HEK293 (cell line): ENCODE measurements around the gene KRTAP5-5.
"Not testable (repeated sequence)": the region's sequence is repeated elsewhere in the genome, so short reads cannot be mapped to it uniquely, and the experiment has no call there.

ENCODE experiments used
- CTCF ChIA-PET: fragments of 350-600 bp; formaldehyde crosslinking; extraction: SDS; loops from one replicate; lab custom pipeline; 2021; ENCODE audit warnings: antibody characterized with exemption; lab: Yijun Ruan, JAX
- POLR2A ChIA-PET: fragments of 300-600 bp; formaldehyde crosslinking; extraction: SDS; loops from one replicate; lab custom pipeline; 2020; ENCODE audit warnings: antibody characterized with exemption, inconsistent platforms; lab: Yijun Ruan, JAX
- H3K27ac ChIP-seq: fragments of 200-500 bp; sonication (Bioruptor generic); 2 replicates; pipeline ENCODE4 v1.5.1; 2014; ENCODE audit warnings: low read depth, low read length, control low read depth, inconsistent platforms; ENCODE audit errors: extremely low read depth
- H3K36me3 ChIP-seq, 2 experiments: fragments of 200-500 bp in 1 of 2; sonication (Bioruptor generic) in 1 of 2; 1 replicate in 1 of 2; 2 replicates in 1 of 2; pipeline ENCODE4 v1.5.1; 2014 to 2017; ENCODE audit warnings: inconsistent platforms in 2 of 2, low read length in 2 of 2; ENCODE audit not compliant: control insufficient read depth in 2 of 2, insufficient read depth in 1 of 2
- H3K4me1 ChIP-seq: fragments of 200-500 bp; sonication (Bioruptor generic); 2 replicates; pipeline ENCODE4 v1.5.1; 2014; ENCODE audit warnings: mild to moderate bottlenecking, low read length, inconsistent platforms; ENCODE audit not compliant: control insufficient read depth, insufficient read depth
- H3K4me3 ChIP-seq: 2 replicates; pipeline ENCODE4 v1.5.1; 2011; ENCODE audit warnings: low read depth, mild to moderate bottlenecking, control low read depth, low read length, moderate library complexity
- H3K9me3 ChIP-seq: fragments of 200-500 bp; sonication (Bioruptor generic); 2 replicates; pipeline ENCODE4 v1.5.1; 2014; ENCODE audit warnings: low read depth, low read length, inconsistent platforms; ENCODE audit not compliant: control insufficient read depth, insufficient read depth
- GLI2 ChIP-seq: fragments of 450-650 bp; formaldehyde crosslinking; IDR thresholded peaks from 2 replicates; pipeline ENCODE4; 2017; ENCODE audit warnings: missing biosample characterization, missing genetic modification characterization, low read depth, borderline replicate concordance
- GLIS2 ChIP-seq: fragments of 450-650 bp; formaldehyde crosslinking; IDR thresholded peaks from 2 replicates; pipeline ENCODE4 v1.5.1; 2016; ENCODE audit warnings: missing biosample characterization, missing genetic modification characterization
- KLF8 ChIP-seq: fragments of 450-650 bp; formaldehyde crosslinking; IDR thresholded peaks from 2 replicates; pipeline ENCODE4 v1.5.1; 2016; ENCODE audit warnings: missing biosample characterization, missing genetic modification characterization
- ZBTB8A ChIP-seq: fragments of 450-650 bp; formaldehyde crosslinking; IDR thresholded peaks from 2 replicates; pipeline ENCODE4 v1.5.1; 2016; ENCODE audit warnings: missing biosample characterization, missing genetic modification characterization
- ZFP37 ChIP-seq: fragments of 450-650 bp; formaldehyde crosslinking; IDR thresholded peaks from 2 replicates; pipeline ENCODE4 v1.5.1; 2016; ENCODE audit warnings: missing biosample characterization, missing genetic modification characterization
- ZNF140 ChIP-seq: fragments of 450-650 bp; formaldehyde crosslinking; IDR thresholded peaks from 2 replicates; pipeline ENCODE4 v1.5.1; 2016; ENCODE audit warnings: missing biosample characterization, missing genetic modification characterization
- ZNF19 ChIP-seq: fragments of 450-650 bp; formaldehyde crosslinking; IDR thresholded peaks from 2 replicates; pipeline ENCODE4; 2016; ENCODE audit warnings: missing biosample characterization, missing genetic modification characterization, low read depth
- ZNF266 ChIP-seq: fragments of 450-650 bp; formaldehyde crosslinking; IDR thresholded peaks from 2 replicates; pipeline ENCODE4 v1.5.1; 2016; ENCODE audit warnings: missing biosample characterization, missing genetic modification characterization, low read depth
- ZNF354C ChIP-seq: fragments of 450-650 bp; formaldehyde crosslinking; IDR thresholded peaks from 2 replicates; pipeline ENCODE4 v1.5.1; 2016; ENCODE audit warnings: missing biosample characterization, missing genetic modification characterization, low read depth, borderline replicate concordance
- ZNF391 ChIP-seq: fragments of 450-650 bp; formaldehyde crosslinking; IDR thresholded peaks from 2 replicates; pipeline ENCODE4 v1.5.1; 2016; ENCODE audit warnings: low read depth, missing biosample characterization, missing genetic modification characterization, borderline replicate concordance
- ZNF394 ChIP-seq: fragments of 450-650 bp; formaldehyde crosslinking; IDR thresholded peaks from 2 replicates; pipeline ENCODE4 v1.5.1; 2016; ENCODE audit warnings: missing biosample characterization, missing genetic modification characterization, mild to moderate bottlenecking, moderate library complexity, borderline replicate concordance
- ZNF404 ChIP-seq: fragments of 450-650 bp; formaldehyde crosslinking; IDR thresholded peaks from 2 replicates; pipeline ENCODE4 v1.5.1; 2017; ENCODE audit warnings: missing biosample characterization, missing genetic modification characterization
- ZNF426 ChIP-seq: fragments of 450-650 bp; formaldehyde crosslinking; IDR thresholded peaks from 2 replicates; pipeline ENCODE4 v1.5.1; 2017; ENCODE audit warnings: missing biosample characterization, missing genetic modification characterization, mild to moderate bottlenecking, inconsistent platforms, moderate library complexity
- ZNF501 ChIP-seq: fragments of 450-650 bp; formaldehyde crosslinking; IDR thresholded peaks from 2 replicates; pipeline ENCODE4 v1.5.1; 2016; ENCODE audit warnings: missing biosample characterization, missing genetic modification characterization
- ZNF510 ChIP-seq: fragments of 450-650 bp; formaldehyde crosslinking; IDR thresholded peaks from 2 replicates; pipeline ENCODE4 v1.5.1; 2018; ENCODE audit warnings: mild to moderate bottlenecking, missing genetic modification characterization, missing biosample characterization; ENCODE audit not compliant: insufficient replicate concordance
- ZNF555 ChIP-seq: fragments of 450-650 bp; formaldehyde crosslinking; conservative IDR thresholded peaks from 2 replicates; pipeline ENCODE4 v1.5.1; 2017; ENCODE audit warnings: missing biosample characterization, mild to moderate bottlenecking, missing genetic modification characterization, inconsistent platforms
- ZNF621 ChIP-seq: fragments of 450-650 bp; formaldehyde crosslinking; IDR thresholded peaks from 2 replicates; pipeline ENCODE4 v1.5.1; 2017; ENCODE audit warnings: missing biosample characterization, missing genetic modification characterization
- ZNF629 ChIP-seq: fragments of 450-650 bp; formaldehyde crosslinking; IDR thresholded peaks from 2 replicates; pipeline ENCODE4 v1.5.1; 2017; ENCODE audit warnings: missing biosample characterization, missing genetic modification characterization
- ZNF654 ChIP-seq: fragments of 450-650 bp; formaldehyde crosslinking; IDR thresholded peaks from 2 replicates; pipeline ENCODE4 v1.5.1; 2016; ENCODE audit warnings: low read depth, missing biosample characterization, missing genetic modification characterization
- ZNF664 ChIP-seq: fragments of 450-650 bp; formaldehyde crosslinking; IDR thresholded peaks from 2 replicates; pipeline ENCODE4 v1.5.1; 2016; ENCODE audit warnings: missing biosample characterization, missing genetic modification characterization
- TF ChIP-seq, protein P1 (sequence below): fragments of 450-650 bp; formaldehyde crosslinking; IDR thresholded peaks from 2 replicates; pipeline ENCODE4 v1.5.1; 2016; ENCODE audit warnings: missing biosample characterization, missing genetic modification characterization
- TF ChIP-seq, protein P2 (sequence below): fragments of 450-650 bp; formaldehyde crosslinking; IDR thresholded peaks from 2 replicates; pipeline ENCODE4 v1.5.1; 2016; ENCODE audit warnings: missing biosample characterization, missing genetic modification characterization
- TF ChIP-seq, protein P3 (sequence below): fragments of 450-650 bp; formaldehyde crosslinking; IDR thresholded peaks from 2 replicates; pipeline ENCODE4 v1.5.1; 2016; ENCODE audit warnings: missing biosample characterization, missing genetic modification characterization

KRTAP5-5 gene, protein sequence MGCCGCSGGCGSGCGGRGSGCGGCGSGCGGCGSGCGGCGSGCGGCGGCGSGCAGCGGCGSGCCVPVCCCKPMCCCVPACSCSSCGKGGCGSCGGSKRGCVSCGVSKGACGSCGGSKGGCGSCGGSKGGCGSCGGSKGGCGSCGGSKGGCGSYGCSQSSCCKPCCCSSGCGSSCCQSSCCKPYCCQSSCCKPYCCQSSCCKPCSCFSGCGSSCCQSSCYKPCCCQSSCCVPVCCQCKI

DNA sequence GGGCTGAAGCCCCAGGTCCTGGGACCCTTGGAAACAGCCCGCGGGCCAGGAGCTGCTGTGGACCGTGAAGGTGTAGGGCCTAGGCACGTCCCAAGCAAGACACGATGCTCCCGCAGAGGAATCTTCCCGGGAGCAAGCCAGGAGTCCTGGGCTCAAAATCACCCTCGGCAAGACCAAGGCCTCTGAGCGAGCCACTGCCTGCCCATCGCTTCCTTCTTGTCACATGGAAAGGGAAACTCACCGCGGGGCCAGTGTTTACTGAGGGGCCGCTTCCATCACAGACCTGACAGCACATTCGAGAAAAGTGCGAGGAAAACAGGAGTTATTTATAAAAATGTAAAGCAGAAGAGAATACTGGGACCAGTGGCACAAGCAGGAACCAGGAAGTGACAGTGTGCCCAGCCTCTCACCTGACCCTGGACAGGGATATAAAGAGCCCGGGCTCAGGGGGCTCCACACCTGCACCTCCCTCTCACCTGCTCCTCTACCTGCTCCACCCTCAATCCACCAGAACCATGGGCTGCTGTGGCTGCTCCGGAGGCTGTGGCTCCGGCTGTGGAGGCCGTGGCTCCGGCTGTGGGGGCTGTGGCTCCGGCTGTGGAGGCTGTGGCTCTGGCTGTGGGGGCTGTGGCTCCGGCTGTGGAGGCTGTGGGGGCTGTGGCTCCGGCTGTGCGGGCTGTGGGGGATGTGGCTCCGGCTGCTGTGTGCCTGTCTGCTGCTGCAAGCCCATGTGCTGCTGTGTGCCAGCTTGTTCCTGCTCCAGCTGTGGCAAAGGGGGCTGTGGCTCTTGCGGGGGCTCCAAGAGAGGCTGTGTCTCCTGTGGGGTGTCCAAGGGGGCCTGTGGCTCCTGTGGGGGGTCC is at the start of gene KRTAP5-5:
KRTAP5-5 (plus strand) TSS at position 450 of the 860 bp plus-strand sequence; CDS start at position 516, 66 bp downstream.
- Histone ChIP-seq H3K9me3 (no peaks in the 10 kb centered on the region), H3K4me3 (no peak within 1 kb of the TSS), H3K36me3 (no peaks in the 10 kb centered on the region), H3K27ac (no peak within 1 kb of the TSS), H3K4me1 (no peaks in the 10 kb centered on the region)
- ChIA-PET POLR2A (no interaction called here), CTCF (interaction anchor here (0.5 to 7.2 kb wide), 15 partner anchors 10 to 495 kb away, joined by 3 to 67 read pairs (median 3); no protein-coding TSS in a partner anchor)
- TF ChIP-seq ZNF664 (no peak), GLI2 (tag by site-specific recombination) (no peak), ZFP37 (tag by site-specific recombination) (no peak), ZBTB8A (tag by site-specific recombination) (no peak), ZNF426 (no peak), ZNF621 (no peak)
- TF ChIP-seq, protein P1, sequence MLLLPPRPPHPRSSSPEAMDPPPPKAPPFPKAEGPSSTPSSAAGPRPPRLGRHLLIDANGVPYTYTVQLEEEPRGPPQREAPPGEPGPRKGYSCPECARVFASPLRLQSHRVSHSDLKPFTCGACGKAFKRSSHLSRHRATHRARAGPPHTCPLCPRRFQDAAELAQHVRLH (tag by site-specific recombination): no peak
- TF ChIP-seq, protein P2, sequence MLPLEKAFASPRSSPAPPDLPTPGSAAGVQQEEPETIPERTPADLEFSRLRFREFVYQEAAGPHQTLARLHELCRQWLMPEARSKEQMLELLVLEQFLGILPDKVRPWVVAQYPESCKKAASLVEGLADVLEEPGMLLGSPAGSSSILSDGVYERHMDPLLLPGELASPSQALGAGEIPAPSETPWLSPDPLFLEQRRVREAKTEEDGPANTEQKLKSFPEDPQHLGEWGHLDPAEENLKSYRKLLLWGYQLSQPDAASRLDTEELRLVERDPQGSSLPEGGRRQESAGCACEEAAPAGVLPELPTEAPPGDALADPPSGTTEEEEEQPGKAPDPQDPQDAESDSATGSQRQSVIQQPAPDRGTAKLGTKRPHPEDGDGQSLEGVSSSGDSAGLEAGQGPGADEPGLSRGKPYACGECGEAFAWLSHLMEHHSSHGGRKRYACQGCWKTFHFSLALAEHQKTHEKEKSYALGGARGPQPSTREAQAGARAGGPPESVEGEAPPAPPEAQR: no peak

DNA sequence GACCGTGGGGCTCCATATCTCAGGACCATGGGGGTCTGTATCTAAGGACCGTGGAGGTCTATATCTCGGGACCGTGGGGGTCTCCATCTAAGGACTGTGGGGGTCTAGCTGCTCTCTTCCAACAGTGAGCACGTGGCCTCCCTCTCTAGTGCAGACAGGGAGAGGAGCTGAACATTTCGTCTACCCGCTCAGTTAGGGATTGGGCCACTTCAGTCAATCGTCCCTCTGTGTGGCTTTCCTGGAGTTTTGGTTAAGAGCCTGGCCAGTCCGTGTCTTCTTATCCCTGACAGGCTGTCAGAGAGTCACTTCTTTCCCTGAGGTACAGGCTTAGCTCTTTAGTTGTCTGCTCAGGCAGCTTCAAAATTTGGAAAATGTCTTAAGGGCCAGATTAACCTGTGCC is 47.6 kb upstream of the KRTAP5-5 start:
- CTCF ChIA-PET: interaction anchor here (0.6 to 1.5 kb wide), 5 partner anchors 13 to 468 kb away, joined by 3 to 9 read pairs (median 4); no protein-coding TSS in a partner anchor
- 0 out of 2 replicates have a peak, but pooled peaks have one; percentile 11 for TF ChIP-seq GLIS2 (tag by site-specific recombination)
- TF ChIP-seq ZNF391: no peak
- no peak for TF ChIP-seq KLF8
- H3K36me3 ChIP-seq: no peaks in the 10 kb centered on the region
- POLR2A ChIA-PET: interaction anchor here (0.6 kb wide), 1 partner anchor 648 kb away, joined by 3 read pairs; no protein-coding TSS in a partner anchor
- no peak overlapping the region for H3K27ac ChIP-seq
- no peaks in the 10 kb centered on the region for H3K4me1 ChIP-seq
- no peak overlapping the region for H3K4me3 ChIP-seq
- no peaks in the 10 kb centered on the region for H3K9me3 ChIP-seq

DNA sequence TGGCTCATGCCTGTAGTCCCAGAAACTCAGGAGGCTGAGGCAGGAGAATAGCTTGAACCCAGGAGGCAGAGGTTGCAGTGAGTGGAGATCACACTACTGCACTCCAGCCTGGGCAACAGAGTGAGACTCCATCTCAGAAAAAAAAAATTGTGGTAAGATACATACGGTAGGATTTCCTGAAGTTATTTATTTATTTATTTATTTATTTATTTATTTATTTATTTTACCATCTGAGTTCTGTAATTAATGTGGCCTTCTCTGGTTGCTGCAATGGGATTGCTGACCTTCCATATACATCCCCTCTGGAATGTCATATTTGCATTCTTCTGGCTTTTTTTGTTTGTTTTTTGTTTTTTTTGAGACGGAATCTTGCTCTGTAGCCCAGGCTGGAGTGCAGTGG is 46.7 kb upstream of the KRTAP5-5 start:
- H3K9me3 ChIP-seq, H3K4me1 ChIP-seq, H3K36me3 ChIP-seq, H3K4me3 ChIP-seq, H3K27ac ChIP-seq, POLR2A ChIA-PET: not testable (repeated sequence)
- CTCF ChIA-PET: interaction anchor here (0.8 to 1.5 kb wide), 2 partner anchors 8 to 36 kb away, joined by 4 to 9 read pairs; no protein-coding TSS in a partner anchor
- TF ChIP-seq ZNF501 (peak; percentile 55; the same call in 1 of the 2 replicates), ZNF629 (peak; percentile 49; the same call in 1 of the 2 replicates), ZNF19 (tag by site-specific recombination) (0 out of 2 replicates have a peak, but pooled peaks have one; percentile 46), ZNF510 (tag by site-specific recombination) (peak; percentile 69), ZNF664 (peak; percentile 81), ZNF354C (tag by site-specific recombination) (0 out of 2 replicates have a peak, but pooled peaks have one; percentile 33), ZNF404 (tag by site-specific recombination) (peak; percentile 50; the same call in 1 of the 2 replicates), ZNF654 (tag by site-specific recombination) (peak; percentile 59), ZNF394 (tag by site-specific recombination) (peak; percentile 96), ZNF555 (tag by site-specific recombination) (peak; percentile 83), ZNF426 (peak; percentile 86), ZNF140 (peak; percentile 53; the same call in 1 of the 2 replicates), ZNF266 (tag by site-specific recombination) (peak; percentile 80)
- TF ChIP-seq, protein P3, sequence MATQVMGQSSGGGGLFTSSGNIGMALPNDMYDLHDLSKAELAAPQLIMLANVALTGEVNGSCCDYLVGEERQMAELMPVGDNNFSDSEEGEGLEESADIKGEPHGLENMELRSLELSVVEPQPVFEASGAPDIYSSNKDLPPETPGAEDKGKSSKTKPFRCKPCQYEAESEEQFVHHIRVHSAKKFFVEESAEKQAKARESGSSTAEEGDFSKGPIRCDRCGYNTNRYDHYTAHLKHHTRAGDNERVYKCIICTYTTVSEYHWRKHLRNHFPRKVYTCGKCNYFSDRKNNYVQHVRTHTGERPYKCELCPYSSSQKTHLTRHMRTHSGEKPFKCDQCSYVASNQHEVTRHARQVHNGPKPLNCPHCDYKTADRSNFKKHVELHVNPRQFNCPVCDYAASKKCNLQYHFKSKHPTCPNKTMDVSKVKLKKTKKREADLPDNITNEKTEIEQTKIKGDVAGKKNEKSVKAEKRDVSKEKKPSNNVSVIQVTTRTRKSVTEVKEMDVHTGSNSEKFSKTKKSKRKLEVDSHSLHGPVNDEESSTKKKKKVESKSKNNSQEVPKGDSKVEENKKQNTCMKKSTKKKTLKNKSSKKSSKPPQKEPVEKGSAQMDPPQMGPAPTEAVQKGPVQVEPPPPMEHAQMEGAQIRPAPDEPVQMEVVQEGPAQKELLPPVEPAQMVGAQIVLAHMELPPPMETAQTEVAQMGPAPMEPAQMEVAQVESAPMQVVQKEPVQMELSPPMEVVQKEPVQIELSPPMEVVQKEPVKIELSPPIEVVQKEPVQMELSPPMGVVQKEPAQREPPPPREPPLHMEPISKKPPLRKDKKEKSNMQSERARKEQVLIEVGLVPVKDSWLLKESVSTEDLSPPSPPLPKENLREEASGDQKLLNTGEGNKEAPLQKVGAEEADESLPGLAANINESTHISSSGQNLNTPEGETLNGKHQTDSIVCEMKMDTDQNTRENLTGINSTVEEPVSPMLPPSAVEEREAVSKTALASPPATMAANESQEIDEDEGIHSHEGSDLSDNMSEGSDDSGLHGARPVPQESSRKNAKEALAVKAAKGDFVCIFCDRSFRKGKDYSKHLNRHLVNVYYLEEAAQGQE (tag by site-specific recombination): peak; percentile 72
- TF ChIP-seq, protein P1 (tag by site-specific recombination): 0 out of 2 replicates have a peak, but pooled peaks have one; percentile 16
